Epithelial cell of prostate (primary cell): ENCODE data around the gene RNPEP.
A peak's percentile ranks its signal among the peaks of the same experiment; 100 is the strongest.
"Not testable (repeated sequence)": the region's sequence is repeated elsewhere in the genome, so short reads cannot be mapped to it uniquely, and the experiment has no call there.

ENCODE experiments used
- DNase-seq: peaks from one replicate; pipeline ENCODE4 v3.0.0-alpha.2; 2011; ENCODE audit warnings: low read depth, low spot score
- H3K27ac ChIP-seq: fragments of 450-650 bp; 2 replicates; pipeline ENCODE4 v1.5.1; 2017; ENCODE audit warnings: mild to moderate bottlenecking

RNPEP gene, protein sequence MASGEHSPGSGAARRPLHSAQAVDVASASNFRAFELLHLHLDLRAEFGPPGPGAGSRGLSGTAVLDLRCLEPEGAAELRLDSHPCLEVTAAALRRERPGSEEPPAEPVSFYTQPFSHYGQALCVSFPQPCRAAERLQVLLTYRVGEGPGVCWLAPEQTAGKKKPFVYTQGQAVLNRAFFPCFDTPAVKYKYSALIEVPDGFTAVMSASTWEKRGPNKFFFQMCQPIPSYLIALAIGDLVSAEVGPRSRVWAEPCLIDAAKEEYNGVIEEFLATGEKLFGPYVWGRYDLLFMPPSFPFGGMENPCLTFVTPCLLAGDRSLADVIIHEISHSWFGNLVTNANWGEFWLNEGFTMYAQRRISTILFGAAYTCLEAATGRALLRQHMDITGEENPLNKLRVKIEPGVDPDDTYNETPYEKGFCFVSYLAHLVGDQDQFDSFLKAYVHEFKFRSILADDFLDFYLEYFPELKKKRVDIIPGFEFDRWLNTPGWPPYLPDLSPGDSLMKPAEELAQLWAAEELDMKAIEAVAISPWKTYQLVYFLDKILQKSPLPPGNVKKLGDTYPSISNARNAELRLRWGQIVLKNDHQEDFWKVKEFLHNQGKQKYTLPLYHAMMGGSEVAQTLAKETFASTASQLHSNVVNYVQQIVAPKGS

DNA sequence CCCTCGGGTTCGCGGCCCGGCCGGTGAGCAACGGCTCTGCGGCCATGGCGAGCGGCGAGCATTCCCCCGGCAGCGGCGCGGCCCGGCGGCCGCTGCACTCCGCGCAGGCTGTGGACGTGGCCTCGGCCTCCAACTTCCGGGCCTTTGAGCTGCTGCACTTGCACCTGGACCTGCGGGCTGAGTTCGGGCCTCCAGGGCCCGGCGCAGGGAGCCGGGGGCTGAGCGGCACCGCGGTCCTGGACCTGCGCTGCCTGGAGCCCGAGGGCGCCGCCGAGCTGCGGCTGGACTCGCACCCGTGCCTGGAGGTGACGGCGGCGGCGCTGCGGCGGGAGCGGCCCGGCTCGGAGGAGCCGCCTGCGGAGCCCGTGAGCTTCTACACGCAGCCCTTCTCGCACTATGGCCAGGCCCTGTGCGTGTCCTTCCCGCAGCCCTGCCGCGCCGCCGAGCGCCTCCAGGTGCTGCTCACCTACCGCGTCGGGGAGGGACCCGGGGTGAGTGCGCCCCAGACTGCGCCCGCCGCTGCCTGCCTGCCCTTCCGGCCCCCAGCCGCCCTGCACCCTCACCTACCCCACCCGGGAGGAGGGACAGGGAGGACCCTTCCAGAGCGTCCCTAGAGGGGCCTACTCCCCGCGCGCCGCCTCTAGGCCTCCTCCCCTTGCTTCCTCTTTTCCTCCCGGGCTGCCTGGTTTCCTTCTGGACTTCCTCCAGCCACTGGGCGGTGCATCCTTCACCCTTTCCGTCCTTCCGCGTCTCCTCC is at the start of gene RNPEP:
TSS of gene RNPEP (plus strand) at position 26 of the 757 bp plus-strand sequence. CDS start at position 45, 19 bp downstream.
- H3K27ac ChIP-seq = peak within 1 kb of the TSS; percentile 78

GRCh38 chr1:201933840-201934430 is 48.5 kb upstream of the RNPEP start:
- no peak for DNase-seq
- no peak overlapping the region for H3K27ac ChIP-seq

More for the DNA sequence above, at the start of gene RNPEP:
- DNase-seq = no peak

- DNase-seq = no peak
- H3K27ac ChIP-seq = peak overlapping the region; percentile 13
These were observed 44.7 kb upstream of the RNPEP start for GRCh38 chr1:201937624-201938213.

GRCh38 chr1:201938440-201939035 is 43.9 kb upstream of the RNPEP start:
- no peak overlapping the region for H3K27ac ChIP-seq
- no peak for DNase-seq

DNA sequence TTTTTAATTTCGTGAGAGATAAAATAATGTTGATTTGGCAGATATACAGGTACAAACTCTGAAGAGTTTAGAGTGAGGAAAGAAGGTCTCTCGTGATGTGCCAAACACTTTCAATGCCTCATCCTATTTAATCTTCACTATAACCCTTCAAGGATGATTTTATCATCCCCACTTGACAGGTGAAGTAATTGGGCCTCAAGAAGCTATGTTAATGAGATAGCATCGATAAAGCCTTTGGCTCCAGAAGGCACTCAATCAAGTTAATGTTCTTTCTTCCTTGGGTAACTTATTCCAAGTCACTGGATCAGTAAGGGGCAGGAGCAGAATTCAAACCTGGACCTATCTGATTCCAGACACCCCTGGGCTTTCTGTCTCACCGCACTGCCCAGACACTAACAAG is 43.3 kb upstream of the RNPEP start:
- DNase-seq = no peak
- H3K27ac ChIP-seq = no peak overlapping the region

DNA sequence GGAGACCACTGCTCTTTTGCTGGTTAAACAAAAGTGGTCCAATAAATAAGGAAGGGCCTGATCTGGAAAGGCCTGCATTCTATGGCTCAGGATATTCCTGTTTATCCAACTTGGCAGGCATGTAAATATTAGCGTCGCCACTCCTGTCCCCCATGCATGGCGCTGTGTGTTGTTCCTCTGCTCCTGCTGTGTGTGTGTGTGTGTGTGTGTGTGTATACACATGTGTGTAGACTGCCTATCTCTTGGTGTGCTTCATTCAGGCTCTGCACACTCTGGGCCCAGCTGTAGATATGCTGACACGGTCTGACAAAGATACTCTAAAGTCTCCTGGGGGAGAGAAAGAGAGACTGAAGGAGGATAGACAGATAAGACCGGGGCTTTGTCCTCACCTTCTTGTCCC is 42.9 kb upstream of the RNPEP start:
- no peak for DNase-seq

DNA sequence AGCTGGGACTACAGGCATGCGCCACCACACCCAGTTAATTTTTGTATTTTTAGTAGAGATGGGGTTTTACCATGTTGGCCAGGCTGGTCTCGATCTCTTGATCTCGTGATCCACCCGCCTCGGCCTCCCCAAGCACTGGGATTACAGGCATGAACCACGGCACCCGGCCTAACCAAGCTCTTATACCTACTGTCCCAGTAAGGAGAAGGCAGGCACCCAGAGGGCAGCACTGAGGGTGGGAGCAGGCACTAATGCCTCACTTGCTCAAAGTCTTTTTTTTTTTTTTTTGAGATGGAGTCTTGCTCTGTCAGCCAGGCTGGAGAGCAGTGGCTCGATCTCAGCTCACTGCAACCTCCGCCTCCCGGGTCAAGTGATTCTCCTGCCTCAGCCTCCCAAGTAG is 42.1 kb upstream of the RNPEP start:
- DNase-seq = not testable (repeated sequence)

More for the DNA sequence above, 42.9 kb upstream of the RNPEP start:
- no peak overlapping the region for H3K27ac ChIP-seq

GRCh38 chr1:201941420-201942128 is 40.9 kb upstream of the RNPEP start:
- no peak overlapping the region for H3K27ac ChIP-seq
- DNase-seq = no peak

More for the DNA sequence above, 42.1 kb upstream of the RNPEP start:
- H3K27ac ChIP-seq = not testable (repeated sequence)

- no peak for DNase-seq
- no peak overlapping the region for H3K27ac ChIP-seq
These were observed 40.3 kb upstream of the RNPEP start for GRCh38 chr1:201942129-201942495.

- no peak overlapping the region for H3K27ac ChIP-seq
These were observed 38.4 kb upstream of the RNPEP start for GRCh38 chr1:201944002-201944401.

DNA sequence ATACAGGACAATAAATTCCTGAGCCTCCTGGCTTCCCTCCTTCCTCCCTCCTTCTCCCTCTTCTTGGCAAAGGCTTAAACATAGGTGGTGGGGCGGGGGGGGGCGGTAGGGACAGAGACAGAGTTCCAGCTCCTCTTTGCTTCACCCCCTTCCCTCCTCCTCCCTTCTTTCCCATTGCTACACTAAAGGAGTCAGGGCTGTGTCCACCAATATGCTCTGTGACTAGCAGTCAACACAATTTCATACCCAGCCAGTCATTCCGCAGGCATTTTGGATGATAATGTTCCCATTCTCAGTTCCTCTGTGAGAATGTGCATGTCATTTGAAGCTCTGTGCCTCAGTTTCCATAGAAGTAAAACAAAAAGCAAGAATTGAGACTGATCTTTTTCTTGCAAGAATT is 37.8 kb upstream of the RNPEP start:
- DNase-seq = no peak
- no peak overlapping the region for H3K27ac ChIP-seq

More at GRCh38 chr1:201944002-201944401, 38.4 kb upstream of the RNPEP start:
- no peak for DNase-seq

- DNase-seq = no peak
- no peak overlapping the region for H3K27ac ChIP-seq
These were observed 37.3 kb upstream of the RNPEP start for GRCh38 chr1:201945157-201945556.

DNA sequence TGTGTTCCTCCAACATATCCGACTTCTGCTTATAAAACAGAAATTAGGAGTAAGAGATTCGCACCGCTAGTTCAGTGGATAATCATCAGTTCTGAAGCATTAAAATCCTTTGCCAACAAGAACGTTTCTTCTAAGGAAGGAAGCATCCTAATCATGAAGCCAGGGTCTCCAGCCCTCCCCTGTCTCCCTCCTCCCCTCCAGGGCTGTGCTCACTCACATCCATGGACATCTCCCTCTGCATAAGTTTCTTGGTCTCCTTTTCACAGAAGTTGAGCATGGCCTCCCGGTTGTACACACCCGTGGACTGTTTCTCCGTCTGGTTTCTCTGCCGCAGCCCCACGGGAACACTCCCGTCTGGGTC is 36.6 kb upstream of the RNPEP start:
- DNase-seq = no peak
- H3K27ac ChIP-seq = no peak overlapping the region

DNA sequence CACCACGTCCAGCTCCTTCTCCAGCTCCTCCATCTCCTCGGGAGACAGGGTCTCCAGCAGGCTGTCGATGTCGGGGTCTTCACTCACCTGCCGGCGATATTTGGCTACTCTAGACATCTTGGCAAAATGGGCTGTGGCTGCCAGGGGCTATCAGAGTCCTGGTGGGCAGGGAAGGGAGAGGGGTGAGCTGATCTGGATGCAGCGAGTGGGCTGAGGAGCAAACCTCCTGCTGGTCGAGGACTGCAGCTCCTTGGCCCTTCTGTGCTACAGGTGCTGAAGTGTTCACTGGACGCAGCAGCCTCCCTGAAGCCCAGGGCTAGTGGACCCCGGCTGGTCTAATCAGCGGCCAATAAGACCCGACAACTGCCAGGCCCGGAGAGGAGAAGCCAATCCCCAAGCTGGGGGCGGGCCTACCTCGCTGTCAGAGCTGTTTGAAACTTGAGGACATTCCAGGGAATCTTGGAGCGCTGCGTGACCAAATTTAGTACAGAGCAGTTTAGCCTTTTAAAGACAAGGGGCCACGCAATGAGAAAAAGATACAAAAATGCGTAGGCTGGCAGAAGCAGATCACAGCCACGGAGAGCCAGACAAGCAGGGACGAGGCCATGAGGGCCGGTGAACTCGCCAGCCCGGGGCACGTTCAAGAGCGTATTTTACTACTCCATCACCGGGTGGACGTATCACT is 36.1 kb upstream of the RNPEP start, which contains the start of gene LMOD1:
TSS of gene LMOD1 (minus strand) at position 325 of the 685 bp plus-strand sequence. CDS start at position 117, 208 bp downstream.
- no peak within 1 kb of the TSS for H3K27ac ChIP-seq
- DNase-seq = no peak

- no peak for DNase-seq
- H3K27ac ChIP-seq = no peak overlapping the region
These were observed 34.8 kb upstream of the RNPEP start for GRCh38 chr1:201947697-201948008.

GRCh38 chr1:201949491-201949890 is 33.0 kb upstream of the RNPEP start:
- DNase-seq = no peak
- no peak overlapping the region for H3K27ac ChIP-seq

DNA sequence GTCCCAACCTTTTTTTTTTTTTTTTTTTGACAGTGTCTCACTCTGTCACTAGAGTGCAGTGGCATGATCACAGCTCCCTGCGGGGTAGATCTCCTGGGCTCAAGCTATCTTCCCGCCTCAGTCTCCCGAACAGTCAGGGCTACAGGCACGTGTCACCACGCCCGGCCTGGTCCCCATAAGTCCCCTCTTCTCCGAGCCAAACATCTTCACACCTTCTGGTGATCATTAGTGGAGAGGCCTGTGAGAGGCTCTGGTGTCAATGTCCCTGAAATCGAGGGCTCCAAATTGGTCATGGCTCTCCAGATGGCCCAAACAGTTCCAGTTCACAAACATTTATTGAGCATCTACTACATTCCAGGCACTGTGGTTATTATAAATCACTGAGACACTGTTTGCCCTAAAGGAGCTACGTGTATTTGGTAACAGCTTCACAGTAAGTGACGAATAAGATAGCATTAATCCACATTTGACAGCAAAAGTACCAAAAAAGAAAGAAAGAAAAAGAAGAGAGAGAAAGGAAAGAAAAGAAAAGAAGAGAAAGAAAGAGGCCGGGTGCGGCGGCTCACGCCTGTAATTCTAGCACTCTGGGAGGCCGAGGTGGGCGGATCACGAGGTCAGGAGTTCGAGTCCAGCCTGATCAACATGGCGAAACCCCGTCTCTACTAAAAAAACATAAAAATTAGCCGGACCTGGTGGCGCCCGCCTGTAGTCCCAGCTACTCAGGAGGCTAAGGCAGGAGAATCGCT is 28.0 kb upstream of the RNPEP start:
- DNase-seq = no peak
- peak overlapping the region; percentile 46 for H3K27ac ChIP-seq
